SU-DHL-6 (cell line): ENCODE results near the gene ASAP2.

Experiments used
- H2AFZ ChIP-seq: fragments of 200-600 bp; sonication (generic); 2 replicates; pipeline ENCODE4 v1.6.1; 2014; ENCODE audit warnings: low read depth, mild to moderate bottlenecking, moderate library complexity, mixed read lengths, antibody characterized with exemption, low read length; ENCODE audit not compliant: severe bottlenecking
- H3F3A ChIP-seq: fragments of 200-600 bp; shearing (Covaris generic); 2 replicates; pipeline ENCODE4 v1.6.0; 2016; ENCODE audit warnings: antibody characterized with exemption, mild to moderate bottlenecking; ENCODE audit not compliant: insufficient read depth
- H3K27ac ChIP-seq: fragments of 200-600 bp; sonication (generic); 2 replicates; pipeline ENCODE4 v1.5.1; 2016; ENCODE audit warnings: low read depth, mild to moderate bottlenecking, low read length, moderate library complexity, mixed read lengths
- H3K27me3 ChIP-seq: fragments of 200-600 bp; sonication (generic), shearing (Covaris generic); 2 replicates; pipeline ENCODE4 v1.6.0; 2014; ENCODE audit warnings: mild to moderate bottlenecking, low read length
- H3K36me3 ChIP-seq: fragments of 200-600 bp; sonication (generic); 2 replicates; pipeline ENCODE4 v1.6.1; 2014; ENCODE audit warnings: mild to moderate bottlenecking, low read length, mixed read lengths
- H3K4me2 ChIP-seq: fragments of 300-600, 200-600 bp; shearing (Covaris generic), sonication (generic); 2 replicates; pipeline ENCODE4 v1.6.0; 2014; ENCODE audit warnings: low read length, low read depth, mild to moderate bottlenecking; ENCODE audit not compliant: poor library complexity, severe bottlenecking
- H3K4me3 ChIP-seq: fragments of 200-600 bp; sonication (generic); 2 replicates; pipeline ENCODE4 v1.5.1; 2014; ENCODE audit warnings: antibody characterized with exemption, low read length, mild to moderate bottlenecking, mixed read lengths; ENCODE audit not compliant: insufficient read depth, poor library complexity, severe bottlenecking
- H3K79me2 ChIP-seq: fragments of 200-600 bp; sonication (generic); 2 replicates; pipeline ENCODE4 v1.6.1; 2014; ENCODE audit warnings: mild to moderate bottlenecking, low read length, moderate library complexity; ENCODE audit not compliant: insufficient read depth
- H3K9ac ChIP-seq: fragments of 200-600 bp; sonication (generic); 2 replicates; pipeline ENCODE4 v1.7.0; 2014; ENCODE audit warnings: mild to moderate bottlenecking, low read length
- H3K9me2 ChIP-seq: fragments of 200-600 bp; sonication (generic); replicated peaks from 2 replicates; pipeline ENCODE4 v1.6.1; 2014; ENCODE audit warnings: low read length; ENCODE audit not compliant: insufficient read depth
- H3K9me3 ChIP-seq: fragments of 200-600 bp; sonication (generic); 2 replicates; pipeline ENCODE4 v1.6.1; 2014; ENCODE audit warnings: low read length, mixed read lengths; ENCODE audit not compliant: insufficient read depth
- H4K20me1 ChIP-seq: fragments of 200-600 bp; sonication (generic); 2 replicates; pipeline ENCODE4 v1.6.1; 2014; ENCODE audit warnings: low read depth, mild to moderate bottlenecking, antibody characterized with exemption, low read length, moderate library complexity, mixed read lengths
- EZH2phosphoT487 ChIP-seq: fragments of 200-600 bp; sonication (generic), shearing (Covaris generic); conservative IDR thresholded peaks from 2 replicates; pipeline ENCODE4 v1.6.1; 2018; ENCODE audit warnings: mild to moderate bottlenecking, antibody characterized with exemption, low read length, moderate library complexity, mixed read lengths
- TF ChIP-seq, protein P1 (sequence below): fragments of 200-600 bp; sonication (generic); IDR thresholded peaks from one replicate; pipeline ENCODE4 v1.5.1; 2017; ENCODE audit warnings: antibody characterized with exemption, mild to moderate bottlenecking, low read length, moderate library complexity; ENCODE audit not compliant: insufficient read depth, poor library complexity, severe bottlenecking

The ASAP2 gene

GRCh38 chr2:9269695-9270360 lies 63.2 kb downstream of the ASAP2 start:
- Histone ChIP-seq H2AFZ (no peak overlapping the region), H3K9ac (no peak overlapping the region), H4K20me1 (no peaks in the 10 kb centered on the region), H3K27me3 (no peaks in the 10 kb centered on the region), H3K27ac (no peak overlapping the region), H3K4me3 (no peak overlapping the region), H3K9me2 (no peaks in the 10 kb centered on the region), H3F3A (no peaks in the 10 kb centered on the region), H3K4me2 (no peak overlapping the region), H3K79me2 (no peaks in the 10 kb centered on the region), H3K36me3 (no peaks in the 10 kb centered on the region), H3K9me3 (no peaks in the 10 kb centered on the region)
- TF ChIP-seq, protein P1, sequence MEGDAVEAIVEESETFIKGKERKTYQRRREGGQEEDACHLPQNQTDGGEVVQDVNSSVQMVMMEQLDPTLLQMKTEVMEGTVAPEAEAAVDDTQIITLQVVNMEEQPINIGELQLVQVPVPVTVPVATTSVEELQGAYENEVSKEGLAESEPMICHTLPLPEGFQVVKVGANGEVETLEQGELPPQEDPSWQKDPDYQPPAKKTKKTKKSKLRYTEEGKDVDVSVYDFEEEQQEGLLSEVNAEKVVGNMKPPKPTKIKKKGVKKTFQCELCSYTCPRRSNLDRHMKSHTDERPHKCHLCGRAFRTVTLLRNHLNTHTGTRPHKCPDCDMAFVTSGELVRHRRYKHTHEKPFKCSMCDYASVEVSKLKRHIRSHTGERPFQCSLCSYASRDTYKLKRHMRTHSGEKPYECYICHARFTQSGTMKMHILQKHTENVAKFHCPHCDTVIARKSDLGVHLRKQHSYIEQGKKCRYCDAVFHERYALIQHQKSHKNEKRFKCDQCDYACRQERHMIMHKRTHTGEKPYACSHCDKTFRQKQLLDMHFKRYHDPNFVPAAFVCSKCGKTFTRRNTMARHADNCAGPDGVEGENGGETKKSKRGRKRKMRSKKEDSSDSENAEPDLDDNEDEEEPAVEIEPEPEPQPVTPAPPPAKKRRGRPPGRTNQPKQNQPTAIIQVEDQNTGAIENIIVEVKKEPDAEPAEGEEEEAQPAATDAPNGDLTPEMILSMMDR, result no peak
- no peak for TF ChIP-seq EZH2phosphoT487

DNA sequence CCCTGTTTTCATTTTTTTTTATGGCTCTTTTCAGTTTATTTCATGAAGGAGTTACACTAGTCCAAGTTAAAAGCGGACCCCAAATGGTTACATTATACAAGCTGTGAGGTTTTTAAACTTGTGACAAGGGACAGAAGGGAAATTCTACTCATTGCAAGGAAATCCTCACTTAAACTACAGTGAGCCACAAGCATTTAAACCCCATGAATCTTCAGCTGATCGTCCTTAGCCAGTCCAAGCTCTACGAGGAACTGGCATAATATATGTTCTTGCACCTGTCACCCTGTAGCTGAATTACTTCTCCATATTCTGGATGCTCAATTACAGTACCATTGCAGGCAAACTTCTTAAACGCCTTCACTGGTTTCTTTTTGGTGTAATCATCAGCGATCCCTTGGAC lies 64.5 kb downstream of the ASAP2 start:
- H3K9me3 ChIP-seq, result no peaks in the 10 kb centered on the region
- H3K79me2 ChIP-seq, result no peaks in the 10 kb centered on the region
- H3K27me3 ChIP-seq, result no peaks in the 10 kb centered on the region
- no peak overlapping the region for H2AFZ ChIP-seq
- H3F3A ChIP-seq, result no peaks in the 10 kb centered on the region
- H3K9me2 ChIP-seq, result no peaks in the 10 kb centered on the region
- H4K20me1 ChIP-seq, result no peaks in the 10 kb centered on the region
- no peak overlapping the region for H3K9ac ChIP-seq
- TF ChIP-seq EZH2phosphoT487, result no peak
- TF ChIP-seq, protein P1, result no peak
- H3K36me3 ChIP-seq, result no peaks in the 10 kb centered on the region
- no peak overlapping the region for H3K4me3 ChIP-seq
- H3K27ac ChIP-seq, result no peak overlapping the region
- no peak overlapping the region for H3K4me2 ChIP-seq

- no peaks in the 10 kb centered on the region for H3K27me3 ChIP-seq
- H3K79me2 ChIP-seq, result no peaks in the 10 kb centered on the region
- H3K9me3 ChIP-seq, result no peaks in the 10 kb centered on the region
- TF ChIP-seq, protein P1, result no peak
- no peak for TF ChIP-seq EZH2phosphoT487
- no peaks in the 10 kb centered on the region for H3K36me3 ChIP-seq
- no peaks in the 10 kb centered on the region for H3F3A ChIP-seq
- no peak overlapping the region for H3K4me2 ChIP-seq
- H4K20me1 ChIP-seq, result no peaks in the 10 kb centered on the region
- H2AFZ ChIP-seq, result no peak overlapping the region
- no peak overlapping the region for H3K9ac ChIP-seq
- no peak overlapping the region for H3K27ac ChIP-seq
- H3K9me2 ChIP-seq, result no peaks in the 10 kb centered on the region
- H3K4me3 ChIP-seq, result no peak overlapping the region
Measured at GRCh38 chr2:9271691-9272090, 65.1 kb downstream of the ASAP2 start.
